Left lung (tissue), 10 donors: ENCODE data around the gene PEX7. TPM values are rescaled to one million over a fixed set of nuclear protein-coding genes. Genes with fewer than 3 reads are reported as not detected.
A peak's percentile ranks its signal among the peaks of the same experiment; 100 is the strongest.

Experiments
- ATAC-seq: fragments of 200-7000 bp; cut with Tn5 transposase; one replicate; pipeline ENCODE4 v1.9.1; 2020; ENCODE audit warnings: moderate library complexity
- DNase-seq, 4 donors: peaks; one replicate each; pipeline ENCODE4 v3.0.0-alpha.2; 2013 to 2020
- H3K27ac ChIP-seq, 2 donors: fragments of 200-600 bp; sonication (generic) in 1 of 2; one replicate each; pipeline versions ENCODE4 v1.5.0 to v1.8.0; 2020 to 2021
- H3K27me3 ChIP-seq, 2 donors: fragments of 200-600 bp; sonication (generic) in 1 of 2; one replicate each; pipeline versions ENCODE4 v1.5.0 to v1.8.0; 2020 to 2021
- H3K36me3 ChIP-seq, 2 donors: fragments of 200-600 bp; sonication (generic) in 1 of 2; one replicate each; pipeline versions ENCODE4 v1.5.0 to v1.8.0; 2020 to 2021
- H3K4me1 ChIP-seq, 2 donors: fragments of 200-600 bp; one replicate each; pipeline ENCODE4 v1.8.0; 2021
- H3K4me3 ChIP-seq, 2 donors: fragments of 200-600 bp; sonication (generic) in 1 of 2; one replicate each; pipeline versions ENCODE4 v1.5.0 to v1.8.0; 2020 to 2021; ENCODE audit warnings: mild to moderate bottlenecking in 1 of 2
- H3K9me3 ChIP-seq, 2 donors: fragments of 200-600 bp; sonication (generic) in 1 of 2; one replicate each; pipeline versions ENCODE4 v1.5.0 to v1.8.0; 2020 to 2021
- intact Hi-C, 2 donors: fragments of 100-400 bp; cut with DNase I; formaldehyde crosslinking; loops; one replicate each; pipeline versions ENCODE4 v1.11.2 to v1.14.2; 2022
- polyA plus RNA-seq, 6 donors: library from polyadenylated mRNA; unstranded; fragments of 120-200 nt; gene quantifications; one replicate each; pipeline ENCODE4 v1.2.1, GENCODE V29; 2013; ENCODE audit not compliant: insufficient read length in 6 of 6
- total RNA-seq, 2 donors: library from RNA; stranded (reverse); fragmentation: NEBNext Ultra II Directional; extraction: Animal tissue kit (Norgen Biotek cat#: 25700); gene quantifications; one replicate each; pipeline ENCODE4 v1.2.1, GENCODE V29; 2021
- TF ChIP-seq, protein P1 (sequence below), 2 donors: fragments of 200-600 bp; sonication (generic) in 1 of 2; IDR thresholded peaks; one replicate each; pipeline versions ENCODE4 v1.5.0 to v1.8.0; 2021; ENCODE audit warnings: antibody characterized with exemption in 2 of 2
- donor health status: DM: no; HTN: yes; CAD: no.
- donor health status: DM: no; HTN: no; CAD: no.

PEX7 gene
- total and polyA plus RNA-seq, 8 donors, result 6.8 to 12.0 (median 8.8) TPM

GRCh38 chr6:136793363-136793762, 29.0 kb upstream of the PEX7 start:
- H3K4me3 ChIP-seq, result peak overlapping the region; percentile 86 to 91
- H3K27me3 ChIP-seq, result no peaks in the 10 kb centered on the region
- H3K27ac ChIP-seq, result peak overlapping the region; percentile 96 to 99
- peaks cover 6 to 36% of the 10 kb centered on the region in 2 donors for H3K4me1 ChIP-seq
- no peak for ATAC-seq
- no peaks in the 10 kb centered on the region for H3K9me3 ChIP-seq
- TF ChIP-seq, protein P1, sequence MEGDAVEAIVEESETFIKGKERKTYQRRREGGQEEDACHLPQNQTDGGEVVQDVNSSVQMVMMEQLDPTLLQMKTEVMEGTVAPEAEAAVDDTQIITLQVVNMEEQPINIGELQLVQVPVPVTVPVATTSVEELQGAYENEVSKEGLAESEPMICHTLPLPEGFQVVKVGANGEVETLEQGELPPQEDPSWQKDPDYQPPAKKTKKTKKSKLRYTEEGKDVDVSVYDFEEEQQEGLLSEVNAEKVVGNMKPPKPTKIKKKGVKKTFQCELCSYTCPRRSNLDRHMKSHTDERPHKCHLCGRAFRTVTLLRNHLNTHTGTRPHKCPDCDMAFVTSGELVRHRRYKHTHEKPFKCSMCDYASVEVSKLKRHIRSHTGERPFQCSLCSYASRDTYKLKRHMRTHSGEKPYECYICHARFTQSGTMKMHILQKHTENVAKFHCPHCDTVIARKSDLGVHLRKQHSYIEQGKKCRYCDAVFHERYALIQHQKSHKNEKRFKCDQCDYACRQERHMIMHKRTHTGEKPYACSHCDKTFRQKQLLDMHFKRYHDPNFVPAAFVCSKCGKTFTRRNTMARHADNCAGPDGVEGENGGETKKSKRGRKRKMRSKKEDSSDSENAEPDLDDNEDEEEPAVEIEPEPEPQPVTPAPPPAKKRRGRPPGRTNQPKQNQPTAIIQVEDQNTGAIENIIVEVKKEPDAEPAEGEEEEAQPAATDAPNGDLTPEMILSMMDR (IDR thresholded peaks at IDR 0.05), result no peak
- no peaks in the 10 kb centered on the region for H3K36me3 ChIP-seq
- DNase-seq, result no peak
- intact Hi-C loops, result loop anchor here in 1 of 2 donors (2.0 to 10.0 kb wide), 2 partner anchors 149 to 189 kb away; no protein-coding TSS in a partner anchor

- ATAC-seq, result no peak
- no peak for DNase-seq
- Histone ChIP-seq H3K36me3 (no peaks in the 10 kb centered on the region), H3K4me1 (peaks cover 0 to 16% of the 10 kb centered on the region in 2 donors), H3K4me3 (no peak overlapping the region), H3K9me3 (no peaks in the 10 kb centered on the region), H3K27ac (no peak overlapping the region), H3K27me3 (no peaks in the 10 kb centered on the region)
- TF ChIP-seq, protein P1 (IDR thresholded peaks at IDR 0.05), result no peak
- intact Hi-C loops, result loop anchor here in 1 of 2 donors (10.0 kb wide), 1 partner anchor 191 kb away; no protein-coding TSS in a partner anchor
Measured at GRCh38 chr6:136795386-136795785, 27.0 kb upstream of the PEX7 start.

DNA sequence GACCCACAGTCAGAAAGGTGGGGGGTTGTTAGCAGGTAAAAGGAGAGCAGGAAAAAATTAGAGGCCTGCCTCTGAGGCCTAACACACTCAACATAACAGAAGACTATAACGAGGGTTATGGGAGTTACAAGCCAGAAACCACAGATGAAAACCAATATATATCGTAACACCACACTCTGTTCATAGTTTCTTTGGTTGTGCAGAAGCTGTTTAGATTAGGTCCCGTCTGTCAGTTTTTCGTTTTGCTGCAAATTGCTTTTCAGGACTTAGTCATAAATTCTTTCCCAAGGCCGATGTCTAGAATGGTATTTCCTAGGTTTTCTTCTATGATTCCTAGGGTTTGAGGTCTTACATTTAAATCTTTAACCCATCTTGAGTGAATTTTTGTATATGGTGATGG, 26.4 kb upstream of the PEX7 start:
- TF ChIP-seq, protein P1 (IDR thresholded peaks at IDR 0.05), result no peak
- H3K4me1 ChIP-seq, result peaks cover 0 to 10% of the 10 kb centered on the region in 2 donors
- H3K27ac ChIP-seq, result no peak overlapping the region
- H3K27me3 ChIP-seq, result no peaks in the 10 kb centered on the region
- no peak for DNase-seq
- no peaks in the 10 kb centered on the region for H3K36me3 ChIP-seq
- ATAC-seq, result no peak
- intact Hi-C loops, result loop anchor here in 1 of 2 donors (10.0 kb wide), 1 partner anchor 191 kb away; no protein-coding TSS in a partner anchor
- no peaks in the 10 kb centered on the region for H3K9me3 ChIP-seq
- no peak overlapping the region for H3K4me3 ChIP-seq

- Histone ChIP-seq H3K4me1 (peaks cover 0 to 6% of the 10 kb centered on the region in 2 donors), H3K9me3 (no peaks in the 10 kb centered on the region), H3K27me3 (no peaks in the 10 kb centered on the region), H3K27ac (no peak overlapping the region), H3K36me3 (no peaks in the 10 kb centered on the region), H3K4me3 (no peak overlapping the region)
- TF ChIP-seq, protein P1 (IDR thresholded peaks at IDR 0.05), result no peak
- no peak for DNase-seq
- intact Hi-C loops, result loop anchor here in 1 of 2 donors (10.0 kb wide), 1 partner anchor 193 kb away; no protein-coding TSS in a partner anchor
- ATAC-seq, result no peak
Measured at GRCh38 chr6:136798044-136798443, 24.3 kb upstream of the PEX7 start.

DNA sequence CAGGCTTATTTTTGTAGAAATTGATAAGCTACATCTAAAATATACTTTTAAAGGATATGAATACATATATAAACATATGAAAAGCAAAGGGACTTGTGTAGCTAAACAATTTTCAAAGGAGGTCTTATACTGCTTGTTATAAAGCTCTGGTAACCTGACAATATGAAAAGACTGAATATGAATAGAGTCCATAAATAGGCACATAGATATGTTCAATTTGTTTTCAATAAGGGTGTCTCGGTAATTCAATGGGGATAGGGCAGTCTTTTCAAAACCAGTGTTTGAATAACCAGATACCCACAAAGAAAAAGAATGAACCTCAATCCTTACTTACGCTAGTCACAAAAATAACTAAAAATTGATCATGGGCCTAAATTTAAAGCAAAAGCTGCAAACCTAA, 20.8 kb upstream of the PEX7 start:
- no peaks in the 10 kb centered on the region for H3K4me1 ChIP-seq
- H3K9me3 ChIP-seq, result no peaks in the 10 kb centered on the region
- DNase-seq (no peak), ATAC-seq (no peak)
- no peaks in the 10 kb centered on the region for H3K36me3 ChIP-seq
- no peak overlapping the region for H3K4me3 ChIP-seq
- H3K27me3 ChIP-seq, result no peaks in the 10 kb centered on the region
- TF ChIP-seq, protein P1 (IDR thresholded peaks at IDR 0.05), result no peak
- intact Hi-C loops, result no loop called here
- H3K27ac ChIP-seq, result no peak overlapping the region
